Osteoblast (primary cell): ENCODE results near the gene LYPD4. TPM values are rescaled to one million over a fixed set of nuclear protein-coding genes. Genes with fewer than 3 reads are reported as not detected.

Experiments used
- DNase-seq: peaks from one replicate; pipeline ENCODE4 v3.0.0; 2011; ENCODE audit warnings: low spot score, mixed read lengths; ENCODE audit not compliant: insufficient read length; ENCODE audit errors: missing footprints
- H2AFZ ChIP-seq: 2 replicates; pipeline ENCODE4 v1.6.0; 2011; ENCODE audit warnings: mild to moderate bottlenecking, low read length
- H3K27ac ChIP-seq: 2 replicates; pipeline ENCODE4 v1.5.1; 2011; ENCODE audit warnings: mild to moderate bottlenecking, low read depth, low read length, moderate library complexity
- H3K27me3 ChIP-seq: 2 replicates; pipeline ENCODE4 v1.6.0; 2012; ENCODE audit warnings: mild to moderate bottlenecking, control low read depth, inconsistent platforms, low read length, moderate library complexity; ENCODE audit not compliant: insufficient read depth
- H3K36me3 ChIP-seq: 2 replicates; pipeline ENCODE4 v1.5.1; 2011; ENCODE audit warnings: mild to moderate bottlenecking, low read length, control low read depth, moderate library complexity; ENCODE audit not compliant: insufficient read depth
- H3K4me1 ChIP-seq: 2 replicates; pipeline ENCODE4 v1.5.1; 2011; ENCODE audit warnings: mild to moderate bottlenecking, low read length, control low read depth, moderate library complexity; ENCODE audit not compliant: insufficient read depth
- H3K4me2 ChIP-seq: 2 replicates; pipeline ENCODE4 v1.6.0; 2011; ENCODE audit warnings: mild to moderate bottlenecking, low read length; ENCODE audit not compliant: insufficient read depth
- H3K4me3 ChIP-seq: fragments of 200-600 bp; sonication (generic); 3 replicates; pipeline ENCODE4 v1.5.1; 2012; ENCODE audit warnings: mild to moderate bottlenecking, low read length, inconsistent platforms; ENCODE audit not compliant: insufficient read depth
- H3K79me2 ChIP-seq: 2 replicates; pipeline ENCODE4 v1.6.0; 2012; ENCODE audit warnings: mild to moderate bottlenecking, low read length, control low read depth, inconsistent platforms; ENCODE audit not compliant: insufficient read depth
- H3K9me3 ChIP-seq: 2 replicates; pipeline ENCODE4 v1.5.1; 2011; ENCODE audit warnings: low read depth, low read length, control low read depth
- H4K20me1 ChIP-seq: 2 replicates; pipeline ENCODE4 v1.6.0; 2012; ENCODE audit warnings: mild to moderate bottlenecking, low read length, control low read depth; ENCODE audit not compliant: insufficient read depth
- CTCF ChIP-seq: IDR thresholded peaks from 2 replicates; pipeline ENCODE4 v1.5.1; 2011; ENCODE audit warnings: mild to moderate bottlenecking, low read depth, low read length, moderate library complexity; ENCODE audit errors: extremely low read depth
- total RNA-seq: library from RNA; depleted of rRNA; stranded (reverse); fragments of >200 nt; gene quantifications from 2 replicates; pipeline ENCODE4 v1.2.3, GENCODE V29; 2012

LYPD4 gene
- total RNA-seq, 1 donor = not detected

- Histone ChIP-seq H3K79me2 (no peaks in the 10 kb centered on the region), H4K20me1 (no peaks in the 10 kb centered on the region), H3K4me2 (no peak overlapping the region), H3K27ac (no peak overlapping the region), H3K4me3 (no peak overlapping the region), H3K27me3 (peaks cover 53% of the 10 kb centered on the region), H3K36me3 (no peaks in the 10 kb centered on the region), H3K4me1 (no peaks in the 10 kb centered on the region), H3K9me3 (no peaks in the 10 kb centered on the region), H2AFZ (no peak overlapping the region)
- no peak for DNase-seq
- TF ChIP-seq CTCF = no peak
Observed at GRCh38 chr19:41853768-41854167, 9.3 kb upstream of the LYPD4 start.

- Histone ChIP-seq H3K79me2 (no peaks in the 10 kb centered on the region), H3K4me1 (no peaks in the 10 kb centered on the region), H3K9me3 (no peaks in the 10 kb centered on the region), H3K36me3 (no peaks in the 10 kb centered on the region), H3K27me3 (peaks cover 55% of the 10 kb centered on the region), H2AFZ (no peak overlapping the region), H3K4me2 (no peak overlapping the region), H4K20me1 (no peaks in the 10 kb centered on the region), H3K27ac (no peak overlapping the region), H3K4me3 (no peak overlapping the region)
- DNase-seq = no peak
- TF ChIP-seq CTCF = no peak
Observed at GRCh38 chr19:41853344-41853743, 8.9 kb upstream of the LYPD4 start.

GRCh38 chr19:41851456-41851855 lies 7.0 kb upstream of the LYPD4 start:
- Histone ChIP-seq H3K36me3 (no peaks in the 10 kb centered on the region), H3K27me3 (peaks cover 52% of the 10 kb centered on the region), H3K4me1 (no peaks in the 10 kb centered on the region), H4K20me1 (no peaks in the 10 kb centered on the region), H3K4me3 (no peak overlapping the region), H3K79me2 (no peaks in the 10 kb centered on the region), H3K4me2 (no peak overlapping the region), H3K9me3 (no peaks in the 10 kb centered on the region), H3K27ac (no peak overlapping the region), H2AFZ (no peak overlapping the region)
- TF ChIP-seq CTCF = no peak
- no peak for DNase-seq

GRCh38 chr19:41850381-41850780 lies 5.9 kb upstream of the LYPD4 start:
- Histone ChIP-seq H3K4me3 (no peak overlapping the region), H3K27me3 (peaks cover 52% of the 10 kb centered on the region), H3K4me1 (no peaks in the 10 kb centered on the region), H3K79me2 (no peaks in the 10 kb centered on the region), H3K27ac (no peak overlapping the region), H3K9me3 (no peaks in the 10 kb centered on the region), H3K4me2 (no peak overlapping the region), H4K20me1 (no peaks in the 10 kb centered on the region), H3K36me3 (no peaks in the 10 kb centered on the region), H2AFZ (no peak overlapping the region)
- TF ChIP-seq CTCF = no peak
- no peak for DNase-seq
